Hepatocyte (in vitro differentiated cells): ENCODE measurements around the gene TP53I13. TPM values are rescaled to one million over a fixed set of nuclear protein-coding genes. Genes with fewer than 3 reads are reported as not detected.

Experiments
- DNase-seq: peaks from one replicate; pipeline ENCODE4 v3.0.0-alpha.2; 2016; ENCODE audit warnings: low spot score
- H2AFZ ChIP-seq: fragments of 200-600 bp; sonication (generic); 2 replicates; pipeline ENCODE4 v1.6.0; 2016; ENCODE audit warnings: antibody characterized with exemption, mild to moderate bottlenecking
- H3K27ac ChIP-seq: fragments of 200-600 bp; sonication (generic); 2 replicates; pipeline ENCODE4 v1.5.1; 2016; ENCODE audit warnings: mild to moderate bottlenecking
- H3K27me3 ChIP-seq: fragments of 200-600 bp; sonication (generic); 2 replicates; pipeline ENCODE4 v1.6.1; 2016
- H3K36me3 ChIP-seq: fragments of 200-600 bp; sonication (generic); replicated peaks from 2 replicates; pipeline ENCODE4 v1.5.1; 2016; ENCODE audit warnings: low read depth; ENCODE audit not compliant: insufficient read depth
- H3K4me1 ChIP-seq: fragments of 200-600 bp; sonication (generic); 2 replicates; pipeline ENCODE4 v1.5.1; 2016; ENCODE audit warnings: mild to moderate bottlenecking, moderate library complexity; ENCODE audit not compliant: insufficient read depth
- H3K4me2 ChIP-seq: fragments of 200-600 bp; sonication (generic); 2 replicates; pipeline ENCODE4 v1.6.0; 2016
- H3K4me3 ChIP-seq: fragments of 200-600 bp; sonication (generic); 2 replicates; pipeline ENCODE4 v1.5.1; 2016; ENCODE audit warnings: mild to moderate bottlenecking
- H3K79me2 ChIP-seq: fragments of 200-600 bp; sonication (generic); 2 replicates; pipeline ENCODE4 v1.6.0; 2017; ENCODE audit warnings: mild to moderate bottlenecking
- H3K9me2 ChIP-seq: fragments of 200-600 bp; sonication (generic); replicated peaks from 2 replicates; pipeline ENCODE4 v1.6.0; 2017; ENCODE audit warnings: mild to moderate bottlenecking; ENCODE audit not compliant: insufficient read depth
- H3K9me3 ChIP-seq: fragments of 200-600 bp; sonication (generic); 2 replicates; pipeline ENCODE4 v1.5.1; 2016; ENCODE audit warnings: low read depth, mild to moderate bottlenecking
- H4K20me1 ChIP-seq: fragments of 200-600 bp; sonication (generic); 2 replicates; pipeline ENCODE4 v1.6.0; 2016; ENCODE audit warnings: mild to moderate bottlenecking; ENCODE audit not compliant: insufficient read depth, poor library complexity, severe bottlenecking
- EZH2 ChIP-seq: fragments of 200-600 bp; sonication (generic); IDR thresholded peaks from 2 replicates; pipeline ENCODE4 v1.6.1; 2016; ENCODE audit warnings: antibody characterized with exemption, mild to moderate bottlenecking, borderline replicate concordance
- EZH2phosphoT487 ChIP-seq: fragments of 200-600 bp; sonication (generic); IDR thresholded peaks from one replicate; pipeline ENCODE4 v1.6.1; 2018; ENCODE audit warnings: antibody characterized with exemption, mild to moderate bottlenecking, low read depth, moderate library complexity; ENCODE audit not compliant: unreplicated experiment, severe bottlenecking
- WGBS: methylation state at CpG from one replicate; pipeline ENCODE4 v1.1.6; 2016; ENCODE audit warnings: low lambda C conversion rate; ENCODE audit errors: missing lambda C conversion rate; 5-methylcytosine and 5-hydroxymethylcytosine counted together
- polyA plus RNA-seq: library from polyadenylated mRNA; unstranded; fragments of >200 nt; fragmentation: Nextera tagmentation; extraction: Ambion mirVana; gene quantifications from 2 replicates; pipeline ENCODE4 v1.2.1, GENCODE V29; 2016
- total RNA-seq: library from RNA; depleted of rRNA; stranded (reverse); fragments of >200 nt; gene quantifications from 2 replicates; pipeline ENCODE4 v1.2.3, GENCODE V29; 2014
- TF ChIP-seq, protein P1 (sequence below): fragments of 200-600 bp; sonication (generic); IDR thresholded peaks from 2 replicates; pipeline ENCODE4 v1.5.1; 2016; ENCODE audit warnings: antibody characterized with exemption, mild to moderate bottlenecking; ENCODE audit not compliant: poor library complexity

TP53I13 gene
- total and polyA plus RNA-seq, 2 experiments from 2014 or later, result 43.4 to 92.9 TPM

GRCh38 chr17:29571883-29572681, 3.6 kb downstream of the TP53I13 start:
- no peak overlapping the region for H2AFZ ChIP-seq
- H4K20me1 ChIP-seq, result no peaks in the 10 kb centered on the region
- H3K4me1 ChIP-seq, result peaks cover 27% of the 10 kb centered on the region
- TF ChIP-seq EZH2phosphoT487, result no peak
- TF ChIP-seq EZH2, result no peak
- TF ChIP-seq, protein P1, sequence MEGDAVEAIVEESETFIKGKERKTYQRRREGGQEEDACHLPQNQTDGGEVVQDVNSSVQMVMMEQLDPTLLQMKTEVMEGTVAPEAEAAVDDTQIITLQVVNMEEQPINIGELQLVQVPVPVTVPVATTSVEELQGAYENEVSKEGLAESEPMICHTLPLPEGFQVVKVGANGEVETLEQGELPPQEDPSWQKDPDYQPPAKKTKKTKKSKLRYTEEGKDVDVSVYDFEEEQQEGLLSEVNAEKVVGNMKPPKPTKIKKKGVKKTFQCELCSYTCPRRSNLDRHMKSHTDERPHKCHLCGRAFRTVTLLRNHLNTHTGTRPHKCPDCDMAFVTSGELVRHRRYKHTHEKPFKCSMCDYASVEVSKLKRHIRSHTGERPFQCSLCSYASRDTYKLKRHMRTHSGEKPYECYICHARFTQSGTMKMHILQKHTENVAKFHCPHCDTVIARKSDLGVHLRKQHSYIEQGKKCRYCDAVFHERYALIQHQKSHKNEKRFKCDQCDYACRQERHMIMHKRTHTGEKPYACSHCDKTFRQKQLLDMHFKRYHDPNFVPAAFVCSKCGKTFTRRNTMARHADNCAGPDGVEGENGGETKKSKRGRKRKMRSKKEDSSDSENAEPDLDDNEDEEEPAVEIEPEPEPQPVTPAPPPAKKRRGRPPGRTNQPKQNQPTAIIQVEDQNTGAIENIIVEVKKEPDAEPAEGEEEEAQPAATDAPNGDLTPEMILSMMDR, result no peak
- H3K27me3 ChIP-seq, result no peaks in the 10 kb centered on the region
- H3K9me2 ChIP-seq, result no peaks in the 10 kb centered on the region
- whole genome bisulfite sequencing, result 73% methylated on average over 28 of the region's 30 CpGs
- H3K9me3 ChIP-seq, result no peaks in the 10 kb centered on the region
- no peak overlapping the region for H3K4me3 ChIP-seq
- H3K4me2 ChIP-seq, result peak overlapping the region; percentile 76
- H3K36me3 ChIP-seq, result no peaks in the 10 kb centered on the region
- H3K27ac ChIP-seq, result no peak overlapping the region
- peak; percentile 32 for DNase-seq
- H3K79me2 ChIP-seq, result peaks cover 25% of the 10 kb centered on the region

DNA sequence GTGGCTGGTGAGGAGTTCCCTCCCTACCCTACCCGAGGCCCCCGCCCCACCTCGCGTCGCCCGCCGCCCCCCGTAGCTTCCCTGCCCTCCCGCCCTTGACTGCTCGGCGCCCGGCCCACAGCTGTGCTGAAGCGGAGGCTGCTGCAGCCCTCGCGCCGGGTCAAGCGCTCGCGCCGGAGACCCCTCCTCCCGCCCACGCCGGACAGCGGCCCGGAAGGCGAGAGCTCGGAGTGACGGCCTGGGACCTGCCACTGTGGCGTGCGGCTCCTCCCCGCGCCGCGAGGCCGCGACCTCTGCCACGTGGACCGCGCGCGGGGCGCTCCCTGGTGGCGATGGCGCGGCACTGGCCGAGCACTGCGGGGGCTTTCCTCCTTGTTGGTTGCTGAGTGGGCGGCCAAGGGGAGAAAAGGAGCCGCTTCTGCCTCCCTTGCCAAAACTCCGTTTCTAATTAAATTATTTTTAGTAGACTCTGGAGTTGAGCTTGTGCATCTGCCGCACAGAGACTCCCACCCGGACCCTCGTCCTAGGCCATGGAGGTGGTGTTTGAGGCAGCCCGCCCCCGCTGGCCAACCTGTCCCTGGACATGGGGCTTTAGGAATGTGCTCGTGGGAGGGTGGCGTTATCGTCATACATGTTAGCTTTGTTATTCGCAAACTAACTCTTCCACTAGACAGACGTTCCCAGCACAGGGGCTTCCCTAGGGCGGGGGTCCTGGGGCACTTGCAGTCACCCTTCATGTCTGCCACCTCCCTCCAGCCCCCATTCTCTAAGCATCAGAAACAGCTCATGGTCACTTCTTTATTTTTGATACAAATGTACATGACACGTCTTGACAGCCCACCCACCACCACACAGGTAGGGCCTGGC, 4.4 kb downstream of the TP53I13 start:
- TF ChIP-seq EZH2, result no peak
- TF ChIP-seq EZH2phosphoT487, result no peak
- TF ChIP-seq, protein P1, result peak; percentile 68
- no peaks in the 10 kb centered on the region for H4K20me1 ChIP-seq
- H3K4me1 ChIP-seq, result peaks cover 27% of the 10 kb centered on the region
- H3K9me3 ChIP-seq, result no peaks in the 10 kb centered on the region
- WGBS, result 28% methylated on average over 54 of the region's 62 CpGs
- peaks cover 25% of the 10 kb centered on the region for H3K79me2 ChIP-seq
- no peaks in the 10 kb centered on the region for H3K9me2 ChIP-seq
- no peak overlapping the region for H3K27ac ChIP-seq
- H3K27me3 ChIP-seq, result no peaks in the 10 kb centered on the region
- H2AFZ ChIP-seq, result no peak overlapping the region
- no peak overlapping the region for H3K4me3 ChIP-seq
- DNase-seq, result peak; percentile 81
- no peaks in the 10 kb centered on the region for H3K36me3 ChIP-seq
- H3K4me2 ChIP-seq, result peak overlapping the region; percentile 76

GRCh38 chr17:29573558-29573869, 5.0 kb downstream of the TP53I13 start:
- no peaks in the 10 kb centered on the region for H3K27me3 ChIP-seq
- no peaks in the 10 kb centered on the region for H4K20me1 ChIP-seq
- 92% methylated on average over 6 of the region's 6 CpGs for WGBS
- H3K4me3 ChIP-seq, result no peak overlapping the region
- H3K4me2 ChIP-seq, result no peak overlapping the region
- peaks cover 25% of the 10 kb centered on the region for H3K79me2 ChIP-seq
- peaks cover 27% of the 10 kb centered on the region for H3K4me1 ChIP-seq
- no peak for DNase-seq
- H3K27ac ChIP-seq, result peak overlapping the region; percentile 91
- TF ChIP-seq, protein P1, result no peak
- TF ChIP-seq EZH2phosphoT487 (no peak), EZH2 (no peak)
- H2AFZ ChIP-seq, result no peak overlapping the region
- no peaks in the 10 kb centered on the region for H3K9me2 ChIP-seq
- H3K36me3 ChIP-seq, result no peaks in the 10 kb centered on the region
- no peaks in the 10 kb centered on the region for H3K9me3 ChIP-seq
